Stimulated activated naive CD4-positive, alpha-beta T cell treated with Interleukin-2 at 50 U/mL for 16 hours (primary cell): Measurements from ENCODE around the gene GALNT10.

Source experiments
- DNase-seq: peaks from one replicate; lab custom pipeline; 2025; lab: John Stamatoyannopoulos, UW

Gene GALNT10

GRCh38 chr5:154442801-154443200 is 252.3 kb downstream of the GALNT10 start:
- DNase-seq = no peak

GRCh38 chr5:154444556-154445421 is 254.3 kb downstream of the GALNT10 start:
- DNase-seq = no peak

- peak; percentile 93 for DNase-seq
These were observed 255.1 kb downstream of the GALNT10 start, which contains the start of gene SAP30L for GRCh38 chr5:154445422-154446194. Gene SAP30L, plus strand, starts transcription at chr5:154445997. Its CDS starts 608 bp downstream, at chr5:154446605.

GRCh38 chr5:154446195-154447088 is 255.9 kb downstream of the GALNT10 start:
- peak; percentile 47 for DNase-seq

- no peak for DNase-seq
These were observed 256.7 kb downstream of the GALNT10 start for GRCh38 chr5:154447089-154447725.

GRCh38 chr5:154449786-154450185 is 259.3 kb downstream of the GALNT10 start:
- DNase-seq = no peak

- DNase-seq = no peak
These were observed 261.4 kb downstream of the GALNT10 start for GRCh38 chr5:154451957-154452356.

GRCh38 chr5:154455585-154455984 is 265.1 kb downstream of the GALNT10 start:
- DNase-seq = no peak

GRCh38 chr5:154456540-154456939 is 266.0 kb downstream of the GALNT10 start:
- DNase-seq = no peak

GRCh38 chr5:154459015-154459414 is 268.5 kb downstream of the GALNT10 start:
- no peak for DNase-seq

GRCh38 chr5:154460172-154460571 is 269.6 kb downstream of the GALNT10 start:
- DNase-seq = no peak

GRCh38 chr5:154461531-154461930 is 271.0 kb downstream of the GALNT10 start:
- no peak for DNase-seq

GRCh38 chr5:154464438-154464837 is 273.9 kb downstream of the GALNT10 start:
- no peak for DNase-seq

- DNase-seq = no peak
These were observed 274.6 kb downstream of the GALNT10 start for GRCh38 chr5:154465169-154465568.

GRCh38 chr5:154466147-154466546 is 275.6 kb downstream of the GALNT10 start:
- DNase-seq = no peak

- DNase-seq = no peak
These were observed 276.1 kb downstream of the GALNT10 start for GRCh38 chr5:154466671-154467070.

- peak; percentile 67 for DNase-seq
These were observed 277.3 kb downstream of the GALNT10 start for GRCh38 chr5:154467655-154468354.

- DNase-seq = no peak
These were observed 279.6 kb downstream of the GALNT10 start for GRCh38 chr5:154470137-154470536.
